Measurements from ENCODE around the gene GNAQ.
"Not testable (repeated sequence)": the region's sequence is repeated elsewhere in the genome, so short reads cannot be mapped to it uniquely, and the experiment has no call there.

The GNAQ gene

DNA sequence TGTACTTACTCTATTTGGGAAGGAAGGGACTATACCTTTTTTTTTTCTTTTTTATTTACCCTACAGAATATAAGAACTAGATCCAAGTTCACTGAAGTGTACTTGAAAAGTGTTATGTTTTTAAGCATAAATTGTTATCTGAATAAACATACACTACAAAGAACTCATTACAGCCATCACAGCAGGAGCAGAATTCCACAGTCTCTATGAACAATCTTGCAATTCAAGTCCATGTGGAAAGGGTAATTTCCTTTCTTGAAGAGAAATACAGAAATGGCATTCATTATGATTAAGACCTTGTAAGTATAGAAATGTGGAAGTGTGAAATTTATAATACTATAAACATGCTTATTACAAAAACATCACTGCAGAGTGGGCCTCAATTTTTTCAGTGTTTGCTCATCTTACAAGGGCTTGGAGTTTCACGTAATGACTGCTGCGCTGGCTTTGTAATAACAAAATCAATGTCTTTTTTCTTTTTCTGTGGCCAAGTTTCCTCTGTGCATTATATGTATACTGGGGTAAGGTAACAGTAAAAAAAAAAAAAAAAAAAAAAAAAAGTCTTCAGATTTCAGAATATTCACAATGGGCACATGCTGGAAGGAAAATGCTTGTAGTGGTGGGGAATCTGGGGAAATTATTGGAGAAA is 306.4 kb downstream of the GNAQ start:
- no peak for DNase-seq

DNA sequence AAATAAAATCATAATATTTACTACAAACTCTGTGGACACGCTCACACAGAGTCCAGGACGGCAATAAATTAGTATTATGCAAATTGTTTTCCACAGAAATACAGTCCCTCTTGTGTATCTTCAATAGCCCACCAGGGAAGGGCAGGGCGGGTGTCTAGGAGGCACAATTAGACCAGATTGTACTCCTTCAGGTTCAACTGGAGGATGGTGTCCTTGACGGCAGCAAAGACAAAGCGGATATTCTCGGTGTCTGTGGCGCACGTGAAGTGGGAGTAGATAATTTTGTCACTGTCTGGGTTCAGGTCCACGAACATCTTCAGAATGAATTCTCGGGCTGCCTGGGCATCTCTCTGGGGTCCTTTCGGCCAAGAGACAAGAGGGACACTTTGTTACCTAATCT is 310.5 kb downstream of the GNAQ start:
- not testable (repeated sequence) for DNase-seq

DNA sequence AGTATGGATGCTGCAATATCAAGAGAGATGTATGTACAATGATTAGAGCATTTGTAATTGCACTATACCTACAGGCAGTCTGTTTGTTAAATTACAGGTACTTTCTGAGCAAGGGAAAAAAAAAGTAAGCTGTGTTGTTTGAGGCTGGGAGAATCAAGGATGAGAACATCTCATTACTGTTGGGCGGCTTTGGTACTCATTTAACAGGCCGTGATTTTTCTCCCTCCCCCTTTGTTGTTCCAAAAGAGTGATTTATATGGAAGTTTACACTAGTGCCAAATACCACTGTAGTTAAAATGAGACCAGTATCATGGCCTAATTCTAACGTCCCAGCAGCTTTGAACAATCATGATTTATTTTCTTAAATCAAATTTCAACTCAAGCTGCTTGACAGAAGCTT is 312.3 kb downstream of the GNAQ start:
- DNase-seq: no peak

DNA sequence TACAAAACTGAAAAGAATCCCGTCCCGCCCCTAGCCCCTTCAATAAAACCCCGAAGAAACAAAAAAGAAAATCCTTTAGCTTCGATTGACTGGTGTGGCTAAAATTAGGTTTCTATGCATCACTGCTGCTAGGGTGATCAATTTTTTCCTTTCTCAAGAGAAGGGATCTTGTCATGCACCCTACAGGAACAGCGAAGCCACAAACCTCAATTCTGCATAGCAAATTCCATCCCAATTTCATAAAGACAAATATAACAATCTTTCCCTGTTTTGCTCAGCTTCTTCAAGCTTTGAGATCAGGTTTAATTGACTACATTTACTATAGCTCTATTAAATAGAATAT is 313.3 kb downstream of the GNAQ start:
- DNase-seq: not testable (repeated sequence)

DNA sequence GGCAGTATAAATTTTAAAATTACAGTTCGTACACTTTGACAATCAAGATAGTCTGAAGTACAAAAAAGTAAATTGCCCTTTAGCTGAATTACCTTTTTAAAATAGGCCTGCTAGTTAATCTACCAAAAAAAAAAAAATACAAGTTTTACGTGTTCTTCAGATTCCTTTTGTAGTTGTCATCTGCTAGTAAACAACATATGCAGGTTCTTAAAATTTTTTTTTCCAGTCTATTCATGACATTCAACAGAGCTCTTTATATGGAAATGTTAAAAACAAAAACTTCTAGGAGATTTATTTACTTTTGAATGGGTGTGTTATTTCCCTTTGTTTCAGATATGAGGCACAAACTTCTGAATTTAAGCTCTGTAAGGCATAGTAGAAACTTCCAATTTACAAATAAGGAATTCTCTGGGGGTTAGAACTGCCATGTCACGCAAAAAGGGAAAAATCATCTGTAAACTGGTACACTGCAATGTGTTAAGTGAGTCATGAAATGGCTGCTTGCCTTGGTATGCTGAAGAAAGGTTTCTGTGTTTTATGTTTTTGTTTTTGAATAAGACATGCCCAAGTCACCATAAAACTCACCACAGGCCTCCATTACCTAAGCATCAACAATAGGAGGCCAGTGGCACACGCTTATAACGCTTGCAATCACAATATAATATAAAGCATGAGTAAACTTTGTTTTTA is 313.9 kb downstream of the GNAQ start:
- not testable (repeated sequence) for DNase-seq

DNA sequence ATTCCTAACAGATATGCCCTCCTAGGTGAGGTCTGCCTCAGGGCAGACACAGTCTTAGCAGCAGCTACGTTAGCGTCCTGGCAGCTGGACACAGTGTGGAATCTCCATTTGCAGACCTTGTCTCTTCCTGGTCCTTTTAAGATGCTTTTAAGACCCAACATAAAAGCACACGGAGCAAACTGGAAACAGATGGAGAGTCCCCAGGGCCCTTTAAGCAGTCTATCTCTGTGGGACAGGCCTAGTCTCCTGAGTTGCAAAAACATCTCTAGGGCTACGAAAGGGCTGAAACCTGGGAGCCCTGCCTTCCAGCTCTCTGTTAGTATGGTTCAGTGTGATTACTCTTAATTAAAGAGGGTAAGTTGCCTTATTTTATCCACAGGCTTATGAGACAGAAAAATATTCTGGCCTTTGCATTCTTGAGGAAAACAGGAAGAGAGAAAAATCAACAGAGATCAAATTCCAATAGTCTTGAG is 317.5 kb downstream of the GNAQ start:
- no peak for DNase-seq

DNA sequence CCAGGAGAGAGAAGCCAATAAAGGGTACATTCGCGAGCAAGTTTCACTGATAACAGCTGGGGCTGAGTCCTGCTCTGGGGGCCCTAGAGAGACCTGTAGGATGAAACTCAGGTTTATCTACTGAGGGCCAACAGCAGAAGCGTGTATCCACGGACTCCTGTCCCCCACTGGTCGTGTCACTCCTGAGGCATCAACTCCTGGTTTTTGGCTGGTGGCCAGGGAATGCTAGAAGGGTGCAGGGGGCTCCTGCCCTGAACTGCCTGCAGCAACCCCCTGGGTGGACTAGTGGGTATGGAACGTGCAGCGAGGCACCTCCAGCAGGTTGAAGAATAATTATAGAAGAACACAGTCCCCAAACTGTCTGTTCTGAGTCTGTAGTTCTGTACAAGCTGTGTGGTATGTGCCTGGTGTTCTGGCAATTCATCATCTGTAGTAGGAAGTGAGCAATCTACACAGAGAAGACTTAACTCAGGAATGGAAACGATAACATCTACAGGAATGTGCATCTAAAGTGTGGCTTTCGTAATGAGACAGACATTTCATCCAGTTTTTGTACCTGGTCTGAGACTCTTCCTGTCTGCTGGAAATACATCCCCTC is 319.0 kb downstream of the GNAQ start:
- DNase-seq: no peak

DNA sequence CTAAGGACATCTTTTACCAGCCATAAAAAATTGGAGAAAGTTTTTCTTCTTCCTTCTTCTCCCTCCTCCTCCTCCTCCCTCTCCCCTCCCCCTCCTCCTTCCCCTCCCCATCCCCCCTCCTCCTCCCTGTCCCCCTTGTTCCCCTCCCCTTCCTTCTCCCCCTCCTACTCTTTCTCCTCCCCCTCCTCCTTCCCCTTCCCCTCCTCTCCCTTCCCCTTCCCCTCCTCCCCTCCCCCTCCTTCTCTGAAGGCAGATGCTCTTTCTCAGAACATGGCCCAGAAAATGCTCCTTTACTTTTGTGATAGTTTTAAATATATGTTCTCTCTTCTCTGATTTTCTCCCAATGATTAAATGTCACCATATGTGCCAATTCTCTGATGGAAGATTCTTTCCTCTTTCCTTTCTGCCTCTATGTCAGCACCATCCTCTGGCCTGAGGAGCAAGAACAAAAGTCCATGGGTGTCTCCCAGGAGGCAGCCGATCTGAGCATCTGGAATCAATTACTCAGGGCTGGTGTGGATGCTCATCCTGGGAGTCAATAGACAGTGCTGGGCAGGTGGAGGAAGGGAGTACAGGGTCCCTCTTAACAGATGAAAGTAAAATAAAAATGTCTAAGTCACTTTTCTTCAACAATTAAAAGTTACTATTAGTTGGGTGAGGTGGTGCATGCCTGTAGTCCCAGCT is 320.5 kb downstream of the GNAQ start:
- no peak for DNase-seq

DNA sequence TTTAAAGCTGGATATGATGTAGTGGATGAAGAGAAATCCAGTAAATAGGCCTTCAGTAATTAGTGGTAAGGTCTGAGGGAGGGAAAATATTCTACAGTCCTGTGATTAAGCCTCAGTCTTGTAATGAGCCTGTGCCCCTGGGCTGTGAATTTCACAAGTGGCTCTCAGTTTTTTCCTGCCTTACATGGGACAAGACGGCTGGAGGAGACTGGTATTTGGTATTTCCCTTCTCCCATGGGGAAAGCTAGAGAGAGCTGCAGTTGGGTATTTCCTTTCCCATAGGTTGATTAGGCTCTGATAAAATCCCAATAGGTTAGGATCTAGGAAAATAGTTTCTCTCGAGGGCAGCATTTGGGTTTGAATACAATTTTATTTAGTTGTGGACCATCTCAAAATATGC is 321.3 kb downstream of the GNAQ start:
- DNase-seq: no peak

DNA sequence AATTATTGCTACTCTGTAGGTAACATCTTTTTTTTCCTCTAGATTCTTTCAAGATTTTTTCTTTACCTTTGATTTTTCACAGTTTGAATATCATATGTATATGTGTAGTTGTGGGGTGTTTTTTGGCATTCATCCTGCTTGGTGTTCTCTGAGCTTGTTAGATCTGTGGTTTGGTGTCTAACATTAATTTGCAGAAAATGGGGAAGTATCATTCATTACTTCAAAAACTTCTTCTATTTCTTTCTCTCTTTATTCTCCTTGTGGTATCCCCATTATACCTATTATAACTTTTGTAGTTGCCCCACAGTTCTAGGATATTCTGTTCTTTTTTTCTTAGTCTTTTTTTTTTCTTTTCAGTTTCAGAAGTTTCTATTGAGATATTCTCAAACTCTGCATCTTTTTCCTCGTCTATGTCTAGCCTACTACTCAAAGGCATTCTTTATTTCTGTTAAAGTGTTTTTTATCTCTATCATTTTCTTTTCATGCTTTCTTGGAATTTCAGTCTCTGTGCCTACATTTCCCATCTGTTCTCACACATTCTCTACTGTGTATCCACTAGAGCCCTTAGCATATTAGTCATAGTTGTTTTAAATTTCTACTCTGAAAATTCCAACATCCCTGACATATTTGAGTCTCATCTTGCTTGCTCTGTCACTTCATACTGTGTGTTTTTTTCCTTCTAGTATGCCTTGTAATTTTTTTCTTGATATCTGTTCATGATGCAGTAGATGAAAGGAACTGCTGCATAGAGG is 323.4 kb downstream of the GNAQ start:
- DNase-seq: no peak

DNA sequence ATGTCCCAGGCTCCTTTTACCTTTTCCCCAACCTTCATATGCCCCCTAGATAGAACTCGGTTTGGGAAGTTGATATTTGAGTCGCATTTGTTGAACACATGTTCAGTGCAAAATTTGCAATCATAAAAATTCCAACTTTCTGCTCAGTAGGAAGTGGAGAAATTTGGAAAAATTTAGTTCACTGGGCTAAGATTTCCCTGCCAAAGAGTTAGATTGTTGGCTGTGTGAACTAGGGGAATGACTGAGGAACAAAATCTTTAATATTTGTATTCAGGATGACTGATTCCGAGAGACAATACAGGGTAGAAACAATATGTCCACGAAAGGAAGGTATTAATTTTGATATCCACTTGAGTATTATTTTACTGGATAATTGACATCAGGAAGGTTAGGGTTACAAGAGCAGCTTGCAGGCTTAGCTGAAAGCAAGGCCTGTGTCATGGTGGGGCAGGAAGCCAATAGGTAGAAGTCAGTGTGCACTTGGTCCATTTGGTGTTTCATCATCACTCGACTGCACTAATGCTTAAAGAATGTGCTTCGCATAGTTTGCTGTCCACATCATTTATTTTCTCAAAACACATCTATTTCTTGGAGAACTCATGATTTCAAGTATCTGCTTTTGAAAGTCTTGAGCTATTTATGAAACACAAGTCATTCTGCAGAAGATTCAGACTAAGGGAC is 324.1 kb downstream of the GNAQ start:
- DNase-seq: no peak

DNA sequence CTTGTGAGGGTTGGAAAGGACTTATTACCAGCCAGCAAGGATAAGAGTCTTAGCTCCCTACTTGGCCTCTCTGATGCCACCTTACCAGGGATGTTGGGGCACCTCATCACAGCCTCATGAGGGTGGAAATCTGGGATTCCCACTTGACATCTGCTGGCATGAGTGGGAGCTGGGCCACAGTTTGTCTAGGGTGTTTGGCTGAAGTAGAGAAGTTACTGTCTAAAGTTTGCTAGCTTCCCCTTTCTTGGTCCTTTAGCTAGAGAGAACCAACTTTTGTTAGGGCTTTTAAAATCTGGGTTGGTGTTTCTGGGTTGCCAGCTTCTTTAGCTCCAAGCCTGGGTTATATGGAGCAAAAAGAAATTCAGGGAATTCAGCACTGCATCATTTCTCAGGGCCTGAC is 326.0 kb downstream of the GNAQ start:
- no peak for DNase-seq

DNA sequence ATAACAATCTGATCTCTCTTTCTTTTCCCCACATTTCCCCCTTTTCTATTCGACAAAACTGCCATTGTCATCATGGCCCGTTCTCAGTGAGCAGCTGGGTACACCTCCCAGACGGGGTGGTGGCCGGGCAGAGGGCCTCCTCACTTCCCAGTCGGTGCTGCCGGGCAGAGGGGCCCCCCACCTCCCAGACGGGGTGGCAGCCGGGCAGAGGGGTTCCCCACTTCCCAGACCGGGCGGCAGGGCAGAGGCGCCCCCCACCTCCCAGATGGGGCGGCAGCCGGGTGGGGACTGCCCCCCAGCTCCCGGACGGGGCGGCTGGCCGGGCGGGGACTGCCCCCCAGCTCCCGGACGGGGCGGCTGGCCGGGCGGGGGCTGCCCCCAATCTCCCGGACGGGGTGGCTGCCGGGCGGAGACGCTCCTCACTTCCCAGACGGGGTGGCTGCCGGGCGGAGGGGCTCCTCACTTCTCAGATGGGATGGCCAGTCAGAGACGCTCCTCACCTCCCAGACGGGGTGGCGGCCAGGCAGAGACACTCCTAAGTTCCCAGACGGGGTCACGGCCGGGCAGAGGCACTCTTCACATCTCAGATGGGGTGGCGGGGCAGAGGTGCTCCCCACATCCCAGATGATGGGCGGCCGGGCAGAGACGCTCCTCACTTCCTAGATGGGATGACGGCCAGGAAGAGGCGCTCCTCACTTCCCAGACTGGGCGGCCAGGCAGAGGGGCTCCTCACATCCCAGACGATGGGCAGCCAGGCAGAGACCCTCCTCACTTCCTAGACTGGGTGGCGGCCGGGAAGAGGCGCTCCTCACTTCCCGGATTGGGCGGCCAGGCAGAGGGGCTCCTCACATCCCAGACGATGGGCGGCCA is 328.9 kb downstream of the GNAQ start:
- not testable (repeated sequence) for DNase-seq

DNA sequence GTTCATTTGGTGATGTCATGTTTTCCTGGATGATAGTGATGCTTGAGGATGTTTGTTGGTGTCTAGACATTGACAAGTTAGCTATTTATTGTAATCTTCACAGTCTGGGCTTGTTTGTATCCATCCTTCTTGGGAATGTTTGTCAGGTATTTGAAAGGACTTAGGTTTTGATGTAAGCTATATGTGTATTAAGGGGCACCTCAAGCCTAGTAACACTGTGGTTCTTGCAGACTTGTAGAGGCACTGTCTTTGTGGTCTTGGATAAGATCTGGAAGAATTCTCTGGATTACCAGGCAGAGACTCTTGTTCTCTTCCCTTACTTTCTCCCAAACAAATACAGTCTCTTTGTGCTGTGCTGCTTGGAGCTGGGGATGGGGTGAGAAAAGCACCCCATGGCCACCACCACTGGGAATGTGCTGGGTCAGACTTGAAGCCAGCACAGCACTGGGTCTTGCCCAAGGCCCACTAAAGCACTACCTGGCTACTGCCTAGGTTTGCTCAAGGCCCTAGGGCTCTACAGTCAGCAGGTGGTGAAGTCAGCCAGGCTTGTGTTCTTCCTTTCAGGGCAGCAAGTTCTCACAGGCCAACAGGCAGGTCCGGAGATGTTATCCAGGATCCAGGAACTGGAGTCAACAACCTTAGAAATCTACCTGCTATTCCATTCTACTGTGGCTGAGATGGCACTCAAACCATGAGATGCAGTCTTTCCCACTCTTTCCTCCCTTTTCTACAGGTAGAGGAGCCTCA is 334.2 kb downstream of the GNAQ start:
- no peak for DNase-seq

DNA sequence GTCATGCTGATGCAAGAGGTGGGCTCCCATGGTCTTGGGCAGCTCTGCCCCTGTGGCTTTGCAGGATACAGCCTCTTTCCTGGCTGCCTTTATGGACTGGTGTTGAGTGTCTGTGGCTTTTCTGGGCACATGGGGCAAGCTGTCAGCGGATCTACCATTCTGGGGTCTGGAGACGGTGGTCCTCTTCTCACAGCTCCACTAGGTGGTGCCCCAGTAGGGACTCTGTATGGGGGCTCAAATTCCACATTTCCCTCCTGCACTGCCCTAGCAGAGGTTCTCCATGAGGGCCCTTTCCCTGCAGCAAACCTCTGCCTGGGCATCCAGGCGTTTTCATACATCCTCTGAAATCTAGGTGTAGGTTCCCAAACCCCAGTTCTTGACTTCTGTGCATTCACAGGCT is 340.9 kb downstream of the GNAQ start:
- DNase-seq: not testable (repeated sequence)

DNA sequence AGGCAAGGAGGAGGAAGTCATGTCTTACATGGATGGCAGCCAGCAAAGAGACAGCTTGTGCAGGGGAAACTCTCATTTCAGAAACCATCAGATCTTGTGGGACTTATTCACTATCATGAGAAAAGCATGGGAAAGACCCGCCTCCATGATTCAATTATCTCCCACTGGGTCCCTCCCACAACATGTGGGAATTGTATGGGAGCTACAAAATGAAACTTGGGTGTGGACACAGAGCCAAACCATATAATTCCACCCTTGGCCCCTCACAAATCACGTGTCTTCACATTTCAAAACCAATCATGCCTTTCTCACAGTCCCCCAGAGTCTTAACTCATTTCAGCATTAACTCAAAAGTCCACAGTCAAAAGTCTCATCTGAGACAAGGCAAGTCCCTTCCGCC is 341.5 kb downstream of the GNAQ start:
- not testable (repeated sequence) for DNase-seq

DNA sequence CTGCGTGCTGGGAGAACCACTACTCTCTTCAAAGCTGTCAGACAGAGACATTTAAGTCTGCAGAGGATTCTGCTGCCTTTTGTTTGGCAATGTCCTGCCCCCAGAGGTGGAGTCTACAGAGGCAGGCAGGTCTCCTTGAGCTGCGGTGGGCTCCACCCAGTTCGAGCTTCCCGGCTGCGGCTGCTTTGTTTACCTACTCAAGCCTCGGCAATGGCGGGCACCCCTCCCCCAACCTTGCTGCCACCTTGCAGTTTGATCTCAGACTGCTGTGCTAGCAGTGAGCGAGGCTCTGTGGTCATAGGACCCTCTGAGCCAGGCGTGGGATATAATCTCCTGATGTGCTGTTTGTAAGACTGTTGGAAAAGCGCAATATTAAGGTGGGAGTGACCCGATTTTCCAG is 343.9 kb downstream of the GNAQ start:
- DNase-seq: not testable (repeated sequence)

DNA sequence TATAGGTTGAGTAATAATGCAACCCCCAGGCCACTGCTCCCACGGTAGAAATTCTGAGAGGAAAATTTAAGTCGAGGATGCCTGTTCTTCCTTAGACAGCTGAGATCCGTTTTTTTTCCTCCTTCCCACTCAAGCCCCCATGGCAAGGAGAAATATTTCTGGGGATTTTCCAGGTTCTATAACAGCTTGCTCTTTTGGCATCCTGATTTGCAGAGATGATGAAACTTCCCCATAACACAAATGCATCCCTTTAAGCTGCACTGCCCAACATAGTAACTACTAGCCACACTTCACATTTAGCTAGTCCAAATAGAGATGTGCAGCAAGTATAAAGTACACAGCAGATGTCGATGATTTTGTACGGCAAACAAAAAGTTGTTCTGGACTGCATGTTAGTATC is 351.0 kb downstream of the GNAQ start:
- no peak for DNase-seq

DNA sequence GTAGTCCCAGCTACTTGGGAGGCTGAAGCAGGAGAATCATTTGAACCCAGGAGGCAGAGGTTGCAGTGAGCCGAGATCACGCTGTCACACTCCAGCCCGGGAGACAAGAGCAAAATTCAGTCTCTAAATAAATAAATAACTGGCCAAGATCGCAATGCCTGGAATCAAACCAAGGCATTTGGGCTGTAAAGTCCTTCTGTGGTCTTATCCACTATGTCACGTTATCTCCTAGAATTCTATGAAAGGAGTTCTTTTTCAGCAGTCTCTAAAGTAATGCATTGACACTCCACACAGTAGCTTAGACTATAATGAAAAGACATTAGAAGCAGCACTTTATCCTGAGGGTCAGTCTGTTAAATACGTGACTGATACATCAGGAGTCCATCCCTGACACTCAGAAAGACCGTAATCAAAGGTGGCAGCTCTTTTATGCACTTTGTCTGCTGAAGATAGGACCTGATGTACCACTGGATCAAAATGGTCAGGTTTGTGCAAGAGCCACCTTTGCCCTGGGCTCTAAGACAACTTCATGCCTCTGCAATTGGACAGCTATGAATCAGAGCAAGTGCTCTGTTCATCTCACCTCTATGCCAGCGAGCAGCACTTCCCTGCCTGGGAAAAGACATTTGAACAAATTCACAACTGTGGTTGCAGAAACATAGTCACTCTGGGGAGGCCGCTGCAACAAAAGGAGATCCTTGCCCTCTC is 351.8 kb downstream of the GNAQ start:
- no peak for DNase-seq

DNA sequence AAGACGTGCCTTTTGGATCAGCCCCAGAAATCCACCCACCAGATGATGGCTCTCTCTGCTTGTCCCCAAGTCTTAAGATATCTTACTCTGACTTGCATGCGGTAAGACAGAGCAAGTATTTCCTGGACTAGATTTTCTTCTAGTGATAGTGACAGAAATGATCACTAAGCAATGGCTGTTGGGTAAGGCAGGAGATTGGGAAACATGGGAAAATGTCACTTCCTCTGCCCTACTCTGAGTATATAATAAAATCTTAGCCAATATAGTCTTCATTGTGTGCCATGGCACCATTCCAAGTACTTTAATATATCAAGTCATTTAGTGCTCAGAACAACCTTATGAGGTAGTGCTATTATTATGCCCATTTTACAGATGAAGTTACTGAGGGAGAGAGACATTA is 352.5 kb downstream of the GNAQ start:
- no peak for DNase-seq
